ENCODE data around the gene CTNNA1.

The CTNNA1 gene

GRCh38 chr5:138960145-138960692 lies 207.0 kb downstream of the CTNNA1 start:
- Histone ChIP-seq H3K27ac (ENCODE audit: low read depth, low read length) (no peak overlapping the region), H3F3A (ENCODE audit: control insufficient read depth, insufficient read depth) (no peaks in the 10 kb centered on the region), H4K20me1 (ENCODE audit: control insufficient read depth, insufficient read depth, low read depth, low read length) (no peaks in the 10 kb centered on the region), H3K36me3 (ENCODE audit: control insufficient read depth, low read length) (no peaks in the 10 kb centered on the region), H3K79me2 (ENCODE audit: control insufficient read depth, low read length) (no peaks in the 10 kb centered on the region), H3K4me1 (ENCODE audit: control insufficient read depth, low read length) (no peaks in the 10 kb centered on the region), H3K4me2 (ENCODE audit: low read length) (no peak overlapping the region), H3K4me3 (ENCODE audit: low read length) (no peak overlapping the region), H3K9me2 (replicated peaks; ENCODE audit: control insufficient read depth, low read length) (no peaks in the 10 kb centered on the region), H3K27me3 (ENCODE audit: control insufficient read depth, low read length) (no peaks in the 10 kb centered on the region), H3K9me3 (ENCODE audit: control insufficient read depth, insufficient read depth, low read length) (no peaks in the 10 kb centered on the region)
- TF ChIP-seq CTCF (IDR thresholded peaks at IDR 0.05; ENCODE audit: low read depth, low read length, poor library complexity, severe bottlenecking) = no peak
- TF ChIP-seq EZH2phosphoT487 (IDR thresholded peaks at IDR 0.05; ENCODE audit: borderline replicate concordance, low read length) = no peak

DNA sequence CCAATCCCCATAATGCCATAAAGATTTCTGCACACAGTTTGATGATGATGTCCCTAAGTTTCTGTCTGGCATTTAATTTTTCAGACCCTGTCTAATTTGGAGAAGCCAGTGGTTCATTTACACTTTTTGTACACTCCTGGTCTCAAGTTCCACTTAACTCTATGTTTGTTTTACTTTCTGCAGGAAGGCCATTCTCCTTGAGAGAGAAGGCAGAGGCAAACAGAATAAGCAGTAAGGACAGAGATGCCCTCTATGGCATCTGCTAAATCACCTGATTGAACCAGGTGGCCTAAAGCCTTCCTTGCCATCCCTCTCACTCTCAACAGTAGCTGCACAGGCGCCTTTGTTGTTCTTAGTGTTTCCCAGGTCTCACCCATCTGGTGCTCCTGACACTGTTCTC lies 208.0 kb downstream of the CTNNA1 start:
- Histone ChIP-seq H3K4me3 (ENCODE audit: low read length) (no peak overlapping the region), H3K4me2 (ENCODE audit: low read length) (no peak overlapping the region), H4K20me1 (ENCODE audit: control insufficient read depth, insufficient read depth, low read depth, low read length) (no peaks in the 10 kb centered on the region), H3K36me3 (ENCODE audit: control insufficient read depth, low read length) (no peaks in the 10 kb centered on the region), H3K9me3 (ENCODE audit: control insufficient read depth, insufficient read depth, low read length) (no peaks in the 10 kb centered on the region), H3K79me2 (ENCODE audit: control insufficient read depth, low read length) (no peaks in the 10 kb centered on the region), H3K9me2 (replicated peaks; ENCODE audit: control insufficient read depth, low read length) (no peaks in the 10 kb centered on the region), H3F3A (ENCODE audit: control insufficient read depth, insufficient read depth) (no peaks in the 10 kb centered on the region), H3K4me1 (ENCODE audit: control insufficient read depth, low read length) (no peaks in the 10 kb centered on the region), H3K27ac (ENCODE audit: low read depth, low read length) (no peak overlapping the region), H3K27me3 (ENCODE audit: control insufficient read depth, low read length) (no peaks in the 10 kb centered on the region)
- no peak for TF ChIP-seq CTCF (IDR thresholded peaks at IDR 0.05; ENCODE audit: low read depth, low read length, poor library complexity, severe bottlenecking)
- TF ChIP-seq EZH2phosphoT487 (IDR thresholded peaks at IDR 0.05; ENCODE audit: borderline replicate concordance, low read length) = no peak

- Histone ChIP-seq H3K4me2 (ENCODE audit: low read length) (no peak overlapping the region), H3K9me2 (replicated peaks; ENCODE audit: control insufficient read depth, low read length) (no peaks in the 10 kb centered on the region), H4K20me1 (ENCODE audit: control insufficient read depth, insufficient read depth, low read depth, low read length) (no peaks in the 10 kb centered on the region), H3K27ac (ENCODE audit: low read depth, low read length) (no peak overlapping the region), H3F3A (ENCODE audit: control insufficient read depth, insufficient read depth) (no peaks in the 10 kb centered on the region), H3K4me3 (ENCODE audit: low read length) (no peak overlapping the region), H3K4me1 (ENCODE audit: control insufficient read depth, low read length) (no peaks in the 10 kb centered on the region), H3K36me3 (ENCODE audit: control insufficient read depth, low read length) (no peaks in the 10 kb centered on the region), H3K27me3 (ENCODE audit: control insufficient read depth, low read length) (no peaks in the 10 kb centered on the region), H3K9me3 (ENCODE audit: control insufficient read depth, insufficient read depth, low read length) (no peaks in the 10 kb centered on the region), H3K79me2 (ENCODE audit: control insufficient read depth, low read length) (no peaks in the 10 kb centered on the region)
- no peak for TF ChIP-seq EZH2phosphoT487 (IDR thresholded peaks at IDR 0.05; ENCODE audit: borderline replicate concordance, low read length)
- TF ChIP-seq CTCF (IDR thresholded peaks at IDR 0.05; ENCODE audit: low read depth, low read length, poor library complexity, severe bottlenecking) = no peak
These were observed 208.5 kb downstream of the CTNNA1 start for GRCh38 chr5:138961729-138962128.
